Measurements from ENCODE around the gene WWOX.

The WWOX gene

DNA sequence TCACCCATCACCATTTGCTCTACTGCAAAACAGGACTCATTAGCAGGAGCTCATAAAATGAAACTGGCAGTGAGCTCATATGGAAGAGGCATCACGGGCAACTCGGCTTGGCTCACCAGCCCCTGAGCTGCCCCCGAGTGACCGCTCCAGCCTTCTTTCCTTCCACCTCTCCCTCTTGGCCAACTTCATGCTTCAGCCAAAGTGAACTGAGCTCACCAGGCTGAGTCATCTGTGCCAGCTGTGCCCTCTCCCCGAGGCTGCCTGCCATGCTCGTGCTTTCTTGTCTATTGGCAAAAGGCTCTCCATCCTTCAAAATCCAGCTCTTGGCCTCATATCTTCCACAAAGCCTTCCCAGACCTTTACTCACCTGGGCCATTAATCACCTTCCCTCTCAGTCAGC lies 391.4 kb downstream of the WWOX start:
- 84 to 94% methylated on average over 3 to 6 of the region's 6 CpGs for WGBS, 2 experiments (ENCODE audit: insufficient coverage in 2 of 2)
- H3K36me3 ChIP-seq (ENCODE audit: control insufficient read depth, insufficient read depth, low read length) = no peaks in the 10 kb centered on the region

DNA sequence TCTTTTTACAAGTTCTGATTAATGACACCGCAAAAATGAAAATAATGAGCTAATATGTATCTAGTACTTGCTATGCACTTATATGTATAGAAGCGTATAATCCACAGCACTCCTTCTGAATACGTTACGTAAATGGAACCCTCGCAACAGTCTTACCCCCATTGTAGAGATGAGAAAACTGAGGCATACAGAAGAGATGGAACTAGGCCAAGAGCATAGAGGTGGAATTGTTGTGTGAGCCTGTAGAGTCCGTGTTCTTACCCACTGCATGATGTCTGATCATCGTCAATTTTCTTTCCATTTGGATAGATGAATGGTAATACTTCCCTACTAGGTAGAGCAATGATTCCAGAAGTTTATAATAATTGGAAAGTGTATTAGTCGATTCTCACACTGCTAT lies 394.1 kb downstream of the WWOX start:
- H3K36me3 ChIP-seq (ENCODE audit: control insufficient read depth, insufficient read depth, low read length) = no peaks in the 10 kb centered on the region
- no peak overlapping the region for H3K27ac ChIP-seq (ENCODE audit: low read depth, low read length, severe bottlenecking)
- 100% methylated on average over 4 to 5 of the region's 8 CpGs for WGBS, 2 experiments (ENCODE audit: insufficient coverage in 2 of 2)
- H3K9me3 ChIP-seq (ENCODE audit: control insufficient read depth, low read length) = no peaks in the 10 kb centered on the region
- no peaks in the 10 kb centered on the region for H3K4me1 ChIP-seq (ENCODE audit: control insufficient read depth, insufficient read depth, low read length, poor library complexity, severe bottlenecking)
- no peak overlapping the region for H3K4me3 ChIP-seq (ENCODE audit: extremely low read depth, insufficient read depth, low read length, poor library complexity, severe bottlenecking)

More for the DNA sequence above, 391.4 kb downstream of the WWOX start:
- no peaks in the 10 kb centered on the region for H3K9me3 ChIP-seq (ENCODE audit: control insufficient read depth, low read length)
- no peak overlapping the region for H3K4me3 ChIP-seq (ENCODE audit: extremely low read depth, insufficient read depth, low read length, poor library complexity, severe bottlenecking)
- H3K4me1 ChIP-seq (ENCODE audit: control insufficient read depth, insufficient read depth, low read length, poor library complexity, severe bottlenecking) = no peaks in the 10 kb centered on the region
- no peak overlapping the region for H3K27ac ChIP-seq (ENCODE audit: low read depth, low read length, severe bottlenecking)

DNA sequence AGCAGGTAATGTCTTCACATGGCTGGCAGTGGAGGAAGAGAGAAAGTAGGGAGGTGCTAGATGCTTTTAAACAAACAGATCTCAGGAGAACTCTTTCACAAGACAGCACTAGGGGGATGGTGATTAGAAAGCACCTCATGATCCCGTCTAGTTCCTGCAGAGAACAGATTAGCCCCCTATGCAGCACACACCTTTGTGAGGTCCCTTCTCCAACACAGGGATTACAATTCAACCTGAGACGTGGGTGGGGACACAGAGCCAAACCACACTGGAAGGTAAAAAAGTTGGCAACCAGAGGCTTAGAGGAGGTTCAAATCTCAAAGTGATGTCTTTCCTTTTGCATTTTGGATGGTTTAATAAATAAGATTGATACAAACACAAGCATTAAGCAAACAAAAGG lies 394.7 kb downstream of the WWOX start:
- WGBS, 2 experiments (ENCODE audit: insufficient coverage in 2 of 2) = 80% methylated on average over 1 of the region's 2 CpGs; no CpG with 5 or more reads in 1 of the 2 experiments

DNA sequence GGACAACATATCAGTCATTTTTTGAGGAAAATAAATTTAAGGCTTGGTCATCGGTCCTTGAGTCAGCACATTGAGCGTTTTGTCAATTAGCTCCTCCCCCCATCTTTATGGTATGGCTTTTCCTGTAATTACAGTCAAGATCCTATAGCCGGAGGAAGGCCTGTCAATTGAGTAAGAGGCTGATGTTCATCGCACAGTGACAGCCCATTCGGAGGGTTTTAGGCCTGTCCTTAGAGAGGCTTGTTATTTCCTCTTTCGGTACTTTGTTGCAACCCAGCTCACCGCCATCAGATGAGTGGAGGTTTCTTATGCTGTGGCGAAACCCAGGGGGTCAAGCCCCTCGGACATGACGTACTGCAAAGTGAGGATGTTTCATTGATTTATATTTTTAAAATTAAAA lies 395.2 kb downstream of the WWOX start:
- WGBS, 2 experiments (ENCODE audit: insufficient coverage in 2 of 2) = 95 to 100% methylated on average over 3 to 7 of the region's 10 CpGs
- H3K27ac ChIP-seq (ENCODE audit: low read depth, low read length, severe bottlenecking) = no peak overlapping the region

More for the DNA sequence above, 394.7 kb downstream of the WWOX start:
- Histone ChIP-seq H3K27ac (ENCODE audit: low read depth, low read length, severe bottlenecking) (no peak overlapping the region), H3K4me1 (ENCODE audit: control insufficient read depth, insufficient read depth, low read length, poor library complexity, severe bottlenecking) (no peaks in the 10 kb centered on the region), H3K4me3 (ENCODE audit: extremely low read depth, insufficient read depth, low read length, poor library complexity, severe bottlenecking) (no peak overlapping the region), H3K36me3 (ENCODE audit: control insufficient read depth, insufficient read depth, low read length) (no peaks in the 10 kb centered on the region), H3K9me3 (ENCODE audit: control insufficient read depth, low read length) (no peaks in the 10 kb centered on the region)

DNA sequence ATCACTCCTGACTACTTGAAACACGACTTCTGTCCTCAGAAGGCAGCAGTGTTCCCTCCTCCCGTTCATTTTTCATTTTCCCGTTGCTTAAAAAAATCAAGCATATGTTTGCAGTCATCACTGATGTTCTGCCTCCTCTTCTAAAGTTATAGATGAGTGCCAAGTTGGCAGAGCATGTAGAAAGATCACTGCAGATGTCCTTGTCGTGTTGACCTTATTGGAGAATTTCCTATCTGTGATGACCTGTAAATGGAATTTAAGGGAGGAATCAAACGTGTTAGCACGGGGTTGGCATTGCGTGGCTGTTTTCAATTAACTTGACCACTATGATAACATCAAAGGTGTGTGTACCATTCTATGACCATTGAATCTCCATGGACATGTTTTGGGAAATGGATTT lies 396.7 kb downstream of the WWOX start:
- no peaks in the 10 kb centered on the region for H3K4me1 ChIP-seq (ENCODE audit: control insufficient read depth, insufficient read depth, low read length, poor library complexity, severe bottlenecking)
- H3K4me3 ChIP-seq (ENCODE audit: extremely low read depth, insufficient read depth, low read length, poor library complexity, severe bottlenecking) = no peak overlapping the region
- WGBS, 2 experiments (ENCODE audit: insufficient coverage in 2 of 2) = 91 to 97% methylated on average over 3 to 4 of the region's 7 CpGs
- H3K36me3 ChIP-seq (ENCODE audit: control insufficient read depth, insufficient read depth, low read length) = no peaks in the 10 kb centered on the region
- H3K9me3 ChIP-seq (ENCODE audit: control insufficient read depth, low read length) = no peaks in the 10 kb centered on the region
- no peak overlapping the region for H3K27ac ChIP-seq (ENCODE audit: low read depth, low read length, severe bottlenecking)

More for the DNA sequence above, 395.2 kb downstream of the WWOX start:
- Histone ChIP-seq H3K4me1 (ENCODE audit: control insufficient read depth, insufficient read depth, low read length, poor library complexity, severe bottlenecking) (no peaks in the 10 kb centered on the region), H3K36me3 (ENCODE audit: control insufficient read depth, insufficient read depth, low read length) (no peaks in the 10 kb centered on the region), H3K9me3 (ENCODE audit: control insufficient read depth, low read length) (no peaks in the 10 kb centered on the region), H3K4me3 (ENCODE audit: extremely low read depth, insufficient read depth, low read length, poor library complexity, severe bottlenecking) (no peak overlapping the region)

DNA sequence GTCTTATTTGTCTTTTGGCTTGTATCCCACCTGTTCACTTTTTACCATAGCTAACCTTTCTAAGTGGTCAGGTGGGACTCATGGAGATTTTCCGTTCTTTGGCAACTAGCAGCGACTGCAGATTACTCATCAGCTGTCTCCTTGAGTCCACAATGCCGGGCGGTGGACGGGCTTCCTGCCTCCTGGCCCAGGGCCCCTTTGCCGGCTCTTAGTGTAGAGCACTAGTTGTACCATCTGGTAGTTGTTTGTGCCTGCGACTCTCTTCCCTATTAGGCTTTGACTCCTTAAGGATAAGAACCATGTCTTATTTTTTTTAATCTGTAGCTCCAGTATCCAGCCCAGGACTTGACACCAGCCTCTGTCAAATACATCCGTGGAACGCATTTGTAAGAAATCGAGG lies 399.9 kb downstream of the WWOX start:
- WGBS, 2 experiments (ENCODE audit: insufficient coverage in 2 of 2) = 94 to 95% methylated on average over 8 of the region's 10 CpGs
- H3K36me3 ChIP-seq (ENCODE audit: control insufficient read depth, insufficient read depth, low read length) = no peaks in the 10 kb centered on the region
- no peak overlapping the region for H3K27ac ChIP-seq (ENCODE audit: low read depth, low read length, severe bottlenecking)

DNA sequence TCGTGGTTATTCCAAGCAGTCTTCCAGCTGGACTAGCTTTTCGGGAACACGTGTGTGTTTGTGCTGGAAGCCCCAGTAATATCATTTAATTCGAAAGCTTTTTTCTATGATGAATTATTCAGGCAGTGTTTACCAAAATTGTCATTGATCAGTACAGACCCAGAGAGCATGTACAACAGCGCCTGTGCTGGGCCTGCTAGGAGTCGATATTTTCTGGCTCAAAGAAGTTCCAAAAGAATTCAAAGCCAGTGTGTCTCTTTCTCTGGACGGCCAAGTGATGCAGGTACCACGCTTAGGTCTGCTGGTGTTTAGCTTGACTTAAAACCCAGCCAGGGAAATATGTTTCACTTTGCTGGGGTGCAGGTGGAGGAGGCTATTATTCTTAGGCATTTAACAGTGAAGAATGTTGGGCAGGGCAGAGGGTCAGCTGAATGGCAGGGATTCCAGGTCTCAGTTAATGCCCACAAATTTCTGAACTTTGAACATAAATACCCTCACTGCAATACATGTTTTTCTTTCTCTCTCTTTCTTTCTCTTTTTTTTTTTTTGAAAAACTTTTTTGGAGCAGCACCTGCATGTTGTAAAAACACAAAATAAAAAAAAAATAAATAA lies 401.3 kb downstream of the WWOX start:
- no peaks in the 10 kb centered on the region for H3K9me3 ChIP-seq (ENCODE audit: control insufficient read depth, low read length)
- H3K36me3 ChIP-seq (ENCODE audit: control insufficient read depth, insufficient read depth, low read length) = no peaks in the 10 kb centered on the region
- H3K4me3 ChIP-seq (ENCODE audit: extremely low read depth, insufficient read depth, low read length, poor library complexity, severe bottlenecking) = no peak overlapping the region
- H3K4me1 ChIP-seq (ENCODE audit: control insufficient read depth, insufficient read depth, low read length, poor library complexity, severe bottlenecking) = no peaks in the 10 kb centered on the region
- H3K27ac ChIP-seq (ENCODE audit: low read depth, low read length, severe bottlenecking) = no peak overlapping the region
- WGBS, 2 experiments (ENCODE audit: insufficient coverage in 2 of 2) = 83 to 97% methylated on average over 6 to 8 of the region's 8 CpGs

More for the DNA sequence above, 399.9 kb downstream of the WWOX start:
- H3K9me3 ChIP-seq (ENCODE audit: control insufficient read depth, low read length) = no peaks in the 10 kb centered on the region
- H3K4me3 ChIP-seq (ENCODE audit: extremely low read depth, insufficient read depth, low read length, poor library complexity, severe bottlenecking) = no peak overlapping the region
- no peaks in the 10 kb centered on the region for H3K4me1 ChIP-seq (ENCODE audit: control insufficient read depth, insufficient read depth, low read length, poor library complexity, severe bottlenecking)

DNA sequence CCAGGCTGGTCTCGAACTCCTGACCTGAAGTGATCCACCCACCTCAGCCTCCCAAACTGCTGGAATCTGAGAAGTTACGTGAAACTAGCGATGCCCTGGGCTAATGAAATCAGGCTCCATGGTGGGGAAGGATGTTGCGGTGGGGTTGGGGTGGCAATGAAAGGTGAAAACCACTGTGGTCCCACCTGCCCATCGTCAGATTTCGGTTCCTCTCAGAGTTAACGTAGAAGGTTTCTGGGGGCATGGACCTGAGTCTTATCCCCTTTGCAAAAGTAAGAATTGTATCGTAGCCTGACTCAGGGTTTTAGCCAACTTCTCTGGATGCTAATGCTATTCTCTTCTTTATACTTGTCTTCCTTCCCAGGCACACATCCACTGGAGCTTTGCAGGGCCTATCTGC lies 402.3 kb downstream of the WWOX start:
- Histone ChIP-seq H3K4me1 (ENCODE audit: control insufficient read depth, insufficient read depth, low read length, poor library complexity, severe bottlenecking) (no peaks in the 10 kb centered on the region), H3K4me3 (ENCODE audit: extremely low read depth, insufficient read depth, low read length, poor library complexity, severe bottlenecking) (no peak overlapping the region), H3K36me3 (ENCODE audit: control insufficient read depth, insufficient read depth, low read length) (no peaks in the 10 kb centered on the region), H3K9me3 (ENCODE audit: control insufficient read depth, low read length) (no peaks in the 10 kb centered on the region), H3K27ac (ENCODE audit: low read depth, low read length, severe bottlenecking) (no peak overlapping the region)
- 91 to 97% methylated on average over 8 of the region's 8 CpGs for WGBS, 2 experiments (ENCODE audit: insufficient coverage in 2 of 2)

DNA sequence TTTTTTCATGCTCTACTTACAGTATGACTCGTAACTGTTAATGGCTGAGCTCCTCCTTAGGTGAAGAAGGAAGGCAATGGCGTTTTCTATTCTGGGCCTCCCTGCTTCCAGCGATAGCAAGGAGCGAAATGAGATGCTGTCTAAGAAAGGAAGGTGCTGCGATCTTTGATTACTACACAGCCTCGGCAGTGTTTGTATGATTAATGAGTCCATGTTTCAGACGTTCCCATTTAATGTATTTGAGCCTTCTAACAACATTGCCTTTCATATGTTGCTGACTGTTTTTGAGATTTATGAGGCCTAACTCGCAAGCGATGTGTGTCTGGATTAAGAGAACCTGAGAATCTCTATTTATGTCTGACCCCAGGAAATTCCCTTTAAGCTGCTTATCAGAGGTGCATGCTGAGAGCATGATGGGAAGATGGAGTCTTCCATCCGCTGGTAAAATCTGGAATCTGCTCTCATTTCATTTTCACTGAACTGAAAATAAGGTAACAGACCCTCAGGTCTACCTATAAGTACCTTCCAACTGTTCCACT lies 403.4 kb downstream of the WWOX start:
- H3K27ac ChIP-seq (ENCODE audit: low read depth, low read length, severe bottlenecking) = no peak overlapping the region
- H3K9me3 ChIP-seq (ENCODE audit: control insufficient read depth, low read length) = no peaks in the 10 kb centered on the region
- H3K4me3 ChIP-seq (ENCODE audit: extremely low read depth, insufficient read depth, low read length, poor library complexity, severe bottlenecking) = no peak overlapping the region
- H3K4me1 ChIP-seq (ENCODE audit: control insufficient read depth, insufficient read depth, low read length, poor library complexity, severe bottlenecking) = no peaks in the 10 kb centered on the region
- H3K36me3 ChIP-seq (ENCODE audit: control insufficient read depth, insufficient read depth, low read length) = no peaks in the 10 kb centered on the region
- WGBS, 2 experiments (ENCODE audit: insufficient coverage in 2 of 2) = 78 to 91% methylated on average over 6 to 9 of the region's 10 CpGs

DNA sequence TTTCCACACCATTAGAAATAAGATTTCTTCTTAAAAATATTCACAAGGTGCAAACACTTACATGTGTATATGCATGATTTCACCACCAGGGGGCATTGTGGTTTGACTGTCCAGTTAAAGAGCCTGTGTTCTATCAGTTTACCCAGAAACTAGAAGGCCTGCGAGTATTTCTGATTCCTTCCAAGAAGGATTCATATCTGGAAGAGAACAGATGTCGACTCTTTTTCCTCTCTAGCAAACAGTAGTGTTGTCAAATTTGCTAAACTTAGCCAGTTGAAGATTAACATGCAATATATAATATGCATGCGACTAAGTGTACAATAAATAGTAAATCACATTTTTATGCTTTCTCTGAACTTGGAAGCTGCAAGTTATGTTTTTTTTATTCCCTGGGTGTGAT lies 404.1 kb downstream of the WWOX start:
- H3K9me3 ChIP-seq (ENCODE audit: control insufficient read depth, low read length) = no peaks in the 10 kb centered on the region
- H3K36me3 ChIP-seq (ENCODE audit: control insufficient read depth, insufficient read depth, low read length) = no peaks in the 10 kb centered on the region
- no peaks in the 10 kb centered on the region for H3K4me1 ChIP-seq (ENCODE audit: control insufficient read depth, insufficient read depth, low read length, poor library complexity, severe bottlenecking)
- H3K4me3 ChIP-seq (ENCODE audit: extremely low read depth, insufficient read depth, low read length, poor library complexity, severe bottlenecking) = no peak overlapping the region
- no peak overlapping the region for H3K27ac ChIP-seq (ENCODE audit: low read depth, low read length, severe bottlenecking)
- 40% methylated on average over 1 of the region's 3 CpGs; no CpG with 5 or more reads in 1 of the 2 experiments for WGBS, 2 experiments (ENCODE audit: insufficient coverage in 2 of 2)

DNA sequence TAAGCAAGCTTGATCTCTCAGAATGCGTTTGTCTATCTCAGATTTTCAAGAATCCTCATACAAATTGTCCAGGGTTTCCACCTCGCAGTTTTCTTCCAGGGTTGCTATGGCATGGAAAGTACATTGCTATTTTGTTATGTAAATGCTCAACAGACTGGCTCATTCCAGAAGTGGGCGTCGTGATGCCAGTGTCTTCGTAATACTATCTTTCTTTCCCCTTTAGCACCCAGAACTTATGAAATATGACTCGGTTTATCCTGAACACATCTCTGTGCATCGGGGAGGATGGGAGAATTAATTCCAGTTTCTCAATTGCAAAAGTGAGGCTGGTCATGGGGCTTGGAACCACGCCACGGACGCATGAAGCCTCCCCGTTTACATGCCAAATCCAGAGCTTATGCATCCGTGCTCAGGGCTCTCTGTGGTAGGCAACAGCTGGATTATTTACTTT lies 405.0 kb downstream of the WWOX start:
- H3K9me3 ChIP-seq (ENCODE audit: control insufficient read depth, low read length) = no peaks in the 10 kb centered on the region
- H3K4me1 ChIP-seq (ENCODE audit: control insufficient read depth, insufficient read depth, low read length, poor library complexity, severe bottlenecking) = no peaks in the 10 kb centered on the region
- no peak overlapping the region for H3K27ac ChIP-seq (ENCODE audit: low read depth, low read length, severe bottlenecking)
- WGBS, 2 experiments (ENCODE audit: insufficient coverage in 2 of 2) = 69 to 92% methylated on average over 2 to 5 of the region's 12 CpGs
- no peak overlapping the region for H3K4me3 ChIP-seq (ENCODE audit: extremely low read depth, insufficient read depth, low read length, poor library complexity, severe bottlenecking)
- H3K36me3 ChIP-seq (ENCODE audit: control insufficient read depth, insufficient read depth, low read length) = no peaks in the 10 kb centered on the region
